GM12878 (cell line): Measurements from ENCODE around the gene GNPDA2. TPM values are rescaled to one million over a fixed set of nuclear protein-coding genes. Genes with fewer than 3 reads are reported as not detected.

Experiments
- ATF2 ChIP-seq: IDR thresholded peaks from 2 replicates; pipeline ENCODE4 v1.6.1; 2012; ENCODE audit warnings: low read length, inconsistent platforms
- ATF7 ChIP-seq: fragments of 450-650 bp; IDR thresholded peaks from 2 replicates; pipeline ENCODE4 v1.6.1; 2016; ENCODE audit warnings: low read depth, mild to moderate bottlenecking
- BRCA1 ChIP-seq: IDR thresholded peaks from 2 replicates; pipeline ENCODE4 v1.6.1; 2011; ENCODE audit warnings: low read depth, low read length, improper control_type of control experiment
- EP300 ChIP-seq, 2 experiments: fragments of 150-350 bp in 1 of 2; IDR thresholded peaks; 2 replicates each; pipeline ENCODE4 v1.6.1; 2011 to 2012; ENCODE audit warnings: low read depth in 2 of 2, low read length in 2 of 2, borderline replicate concordance in 1 of 2, improper control_type of control experiment in 1 of 2, inconsistent platforms in 1 of 2; ENCODE audit not compliant: control insufficient read depth in 1 of 2
- FOS ChIP-seq: IDR thresholded peaks from 3 replicates; pipeline ENCODE4 v1.6.1; 2011; ENCODE audit warnings: borderline replicate concordance; ENCODE audit not compliant: insufficient read length; ENCODE audit errors: extremely low read depth
- FOXM1 ChIP-seq: IDR thresholded peaks from 2 replicates; pipeline ENCODE4 v1.6.1; 2012; ENCODE audit warnings: low read depth, mild to moderate bottlenecking, inconsistent platforms, low read length, moderate library complexity
- GABPA ChIP-seq: IDR thresholded peaks from 2 replicates; pipeline ENCODE4 v1.6.1; 2014; ENCODE audit warnings: antibody characterized with exemption, low read depth, mild to moderate bottlenecking, inconsistent platforms
- HSF1 ChIP-seq: fragments of 150-350 bp; IDR thresholded peaks from 2 replicates; pipeline ENCODE4 v1.6.1; 2014; ENCODE audit warnings: mild to moderate bottlenecking, low read depth, low read length
- IKZF2 ChIP-seq, 2 experiments: fragments of 450-650 bp; IDR thresholded peaks; 2 replicates each; pipeline ENCODE4 v1.6.1; 2017; ENCODE audit warnings: mild to moderate bottlenecking in 2 of 2, moderate library complexity in 2 of 2
- KLF5 ChIP-seq: fragments of 450-650 bp; IDR thresholded peaks from 2 replicates; pipeline ENCODE4 v1.6.1; 2014; ENCODE audit warnings: mild to moderate bottlenecking; ENCODE audit not compliant: partially characterized antibody
- MYB ChIP-seq: fragments of 150-350 bp; IDR thresholded peaks from 2 replicates; pipeline ENCODE4 v1.6.1; 2014; ENCODE audit warnings: mild to moderate bottlenecking, low read depth, low read length, borderline replicate concordance
- NFXL1 ChIP-seq: fragments of 450-650 bp; IDR thresholded peaks from 2 replicates; pipeline ENCODE4 v1.6.1; 2017; ENCODE audit warnings: antibody characterized with exemption, mild to moderate bottlenecking, borderline replicate concordance
- NR2C1 ChIP-seq: fragments of 450-650 bp; IDR thresholded peaks from 2 replicates; pipeline ENCODE4 v1.6.1; 2017; ENCODE audit warnings: antibody characterized with exemption, mild to moderate bottlenecking, moderate library complexity
- PBX3 ChIP-seq: IDR thresholded peaks from 2 replicates; pipeline ENCODE4 v1.6.1; 2011; ENCODE audit warnings: mild to moderate bottlenecking, low read depth, low read length, moderate library complexity; ENCODE audit not compliant: insufficient replicate concordance
- POLR2AphosphoS5 ChIP-seq: IDR thresholded peaks from 2 replicates; pipeline ENCODE4 v1.6.1; 2011; ENCODE audit warnings: mild to moderate bottlenecking, low read length, inconsistent platforms
- RAD51 ChIP-seq: fragments of 450-650 bp; IDR thresholded peaks from 2 replicates; pipeline ENCODE4 v1.6.1; 2016; ENCODE audit warnings: moderate library complexity, mild to moderate bottlenecking, inconsistent platforms
- RB1 ChIP-seq: fragments of 450-650 bp; formaldehyde crosslinking; IDR thresholded peaks from 2 replicates; pipeline ENCODE4 v1.6.1; 2017; ENCODE audit warnings: mild to moderate bottlenecking, borderline replicate concordance
- RELA ChIP-seq: fragments of 450-650 bp; IDR thresholded peaks from 2 replicates; pipeline ENCODE4 v1.8.0; 2014; ENCODE audit warnings: borderline replicate concordance; ENCODE audit not compliant: partially characterized antibody
- SKIL ChIP-seq: fragments of 450-650 bp; IDR thresholded peaks from 2 replicates; pipeline ENCODE4 v1.6.1; 2017; ENCODE audit warnings: mild to moderate bottlenecking, low read depth, inconsistent platforms; ENCODE audit not compliant: poor library complexity, severe bottlenecking
- SRF ChIP-seq, 2 experiments: IDR thresholded peaks; 2 replicates each; pipeline ENCODE4 v1.6.1; 2011; ENCODE audit warnings: low read depth in 2 of 2, low read length in 2 of 2, mild to moderate bottlenecking in 1 of 2, moderate library complexity in 1 of 2
- STAT1 ChIP-seq: fragments of 450-650 bp; conservative IDR thresholded peaks from 2 replicates; pipeline ENCODE4 v1.6.1; 2014; ENCODE audit warnings: antibody characterized with exemption, mild to moderate bottlenecking
- YY1 ChIP-seq: IDR thresholded peaks from 2 replicates; pipeline ENCODE4 v1.6.1; 2011; ENCODE audit warnings: low read depth, mild to moderate bottlenecking, low read length
- ZNF24 ChIP-seq: fragments of 450-650 bp; IDR thresholded peaks from 2 replicates; pipeline ENCODE4 v1.6.1; 2017; ENCODE audit warnings: antibody characterized with exemption, mild to moderate bottlenecking
- ZSCAN29 ChIP-seq: fragments of 450-650 bp; IDR thresholded peaks from 2 replicates; pipeline ENCODE4 v1.6.1; 2017; ENCODE audit warnings: mild to moderate bottlenecking, moderate library complexity
- polyA plus RNA-seq, 11 experiments: library from polyadenylated mRNA; depleted of rRNA in 4 of 11; unstranded in 6 of 11; stranded (reverse) in 5 of 11; fragments of >200 nt; fragmentation: Nextera tagmentation in 4 of 11; fragmentation: Illumina TruSeq in 1 of 11; extraction: Ambion mirVana in 4 of 11; extraction: Trizol in 1 of 11; gene quantifications; 1 replicate in 1 of 11; 2 replicates in 10 of 11; pipeline versions ENCODE4 v1.2.1 to v1.2.3, GENCODE V29; 2011 to 2016; ENCODE audit warnings: inconsistent platforms in 2 of 11, missing spikeins in 2 of 11, low read depth in 1 of 11
- total RNA-seq, 4 experiments: library from RNA; depleted of rRNA in 3 of 4; stranded (reverse); fragments of >200 nt in 3 of 4; fragmentation: Illumina TruSeq in 1 of 4; extraction: Trizol in 1 of 4; gene quantifications; 2 replicates each; pipeline versions ENCODE4 v1.2.1 to v1.2.3, GENCODE V29; 2013 to 2021

The GNPDA2 gene
- total and polyA plus RNA-seq, 10 of the 15 experiments (the other 5 are each of a cell fraction or from before 2014, with no cell fraction given): 16.7 to 45.8 (median 23.8) TPM

GRCh38 chr4:44678094-44679041 is 48.0 kb downstream of the GNPDA2 start, which contains the start of gene GUF1 (continued):
- peak; percentile 33 for TF ChIP-seq SKIL
- no peak for TF ChIP-seq GABPA
- TF ChIP-seq ZNF24: 0 out of 2 replicates have a peak, but pooled peaks have one; percentile 19
- TF ChIP-seq EP300 (IDR thresholded peaks at IDR 0.05; ENCODE audit: borderline replicate concordance in 1 of 2, control insufficient read depth in 1 of 2, low read depth in 2 of 2, low read length in 2 of 2): no peak; a peak in 1 of 4 replicates
- peak; percentile 73 for TF ChIP-seq RELA
- TF ChIP-seq PBX3: no peak
- TF ChIP-seq RB1: 0 out of 2 replicates have a peak, but pooled peaks have one; percentile 33
- no peak for TF ChIP-seq MYB
- TF ChIP-seq YY1: no peak; the same call in 1 of the 2 replicates
- TF ChIP-seq SRF (IDR thresholded peaks at IDR 0.05; ENCODE audit: low read depth in 2 of 2, low read length in 2 of 2): peak in 1 of 2 experiments; percentile 59; a peak in 1 of 4 replicates
- peak; percentile 12 for TF ChIP-seq KLF5
- peak; percentile 78 for TF ChIP-seq ATF7
- TF ChIP-seq FOS: no peak
- TF ChIP-seq BRCA1: no peak
- TF ChIP-seq ATF2: no peak
- peak; percentile 96 for TF ChIP-seq RAD51
- no peak for TF ChIP-seq ZSCAN29
- TF ChIP-seq STAT1: no peak
- no peak for TF ChIP-seq HSF1
- TF ChIP-seq FOXM1: no peak
- TF ChIP-seq POLR2AphosphoS5: peak; percentile 97
- 0 out of 4 replicates have a peak, but pooled peaks have one; percentile 23 to 31 for TF ChIP-seq IKZF2 (IDR thresholded peaks at IDR 0.05)
- TF ChIP-seq NFXL1: no peak
- TF ChIP-seq NR2C1: peak; percentile 63
